HG02798 (cell line): Measurements from ENCODE around the gene CHST13.
"Not testable (repeated sequence)": the region's sequence is repeated elsewhere in the genome, so short reads cannot be mapped to it uniquely, and the experiment has no call there.

ENCODE experiments used
- ATAC-seq: cut with Tn5 transposase; IDR thresholded peaks from one replicate; pipeline ENCODE4 v1.9.1; 2021; ENCODE audit warnings: mild to moderate bottlenecking; ENCODE audit not compliant: unreplicated experiment, poor library complexity

Gene CHST13

DNA sequence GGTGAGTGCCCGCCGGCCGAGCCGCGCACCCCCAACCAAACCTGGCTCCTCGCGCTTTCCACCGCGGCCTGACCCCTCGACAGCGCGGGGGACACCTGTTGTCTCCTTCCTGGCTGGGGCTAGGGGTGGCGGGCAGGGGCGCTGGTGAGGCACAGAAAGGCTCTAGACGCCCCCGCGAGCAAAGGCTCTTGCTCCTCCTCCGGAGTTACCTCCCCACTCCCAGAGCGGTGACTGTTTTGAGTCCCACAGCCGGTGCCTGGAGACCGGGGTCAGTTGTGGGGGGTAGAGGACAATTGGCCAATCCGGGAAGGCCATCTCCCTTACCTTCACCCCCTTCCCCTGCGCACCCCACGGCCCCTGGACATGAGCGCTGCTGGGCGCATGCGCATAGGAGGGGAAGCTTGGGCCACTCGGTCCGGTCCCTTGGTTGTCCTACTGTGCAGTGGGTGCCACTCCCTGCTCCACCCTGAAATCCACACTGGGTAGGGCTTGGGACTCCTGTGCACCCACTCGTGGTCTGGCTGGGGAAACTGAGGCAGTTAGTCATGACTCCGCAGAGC lies 554 bp downstream of the CHST13 start:
- no peak for ATAC-seq

- ATAC-seq = no peak
Observed at GRCh38 chr3:126525091-126525852, 1.3 kb downstream of the CHST13 start.

- ATAC-seq = no peak
Observed at GRCh38 chr3:126525853-126526667, 2.1 kb downstream of the CHST13 start.

GRCh38 chr3:126526668-126527005 lies 2.7 kb downstream of the CHST13 start:
- no peak for ATAC-seq

DNA sequence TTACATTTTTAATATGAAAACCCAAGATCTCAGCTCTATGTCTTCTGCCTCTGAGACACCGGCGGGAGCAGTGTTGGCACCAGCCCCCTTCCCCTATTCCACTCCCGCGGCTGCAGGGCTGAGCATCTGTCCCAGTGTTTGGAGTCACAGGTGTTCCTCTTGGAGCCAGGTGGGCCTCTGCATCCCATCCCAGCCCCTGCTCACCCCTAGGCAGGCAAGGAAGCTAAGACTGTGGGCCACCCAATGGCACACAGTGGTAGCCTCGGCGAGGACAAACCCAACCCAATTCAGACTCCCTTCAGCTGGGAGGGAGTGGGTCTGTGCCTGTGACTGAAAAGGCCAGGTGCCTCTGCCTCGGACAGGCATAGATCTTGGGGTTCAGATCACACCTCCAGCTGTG lies 3.1 kb downstream of the CHST13 start:
- no peak for ATAC-seq

DNA sequence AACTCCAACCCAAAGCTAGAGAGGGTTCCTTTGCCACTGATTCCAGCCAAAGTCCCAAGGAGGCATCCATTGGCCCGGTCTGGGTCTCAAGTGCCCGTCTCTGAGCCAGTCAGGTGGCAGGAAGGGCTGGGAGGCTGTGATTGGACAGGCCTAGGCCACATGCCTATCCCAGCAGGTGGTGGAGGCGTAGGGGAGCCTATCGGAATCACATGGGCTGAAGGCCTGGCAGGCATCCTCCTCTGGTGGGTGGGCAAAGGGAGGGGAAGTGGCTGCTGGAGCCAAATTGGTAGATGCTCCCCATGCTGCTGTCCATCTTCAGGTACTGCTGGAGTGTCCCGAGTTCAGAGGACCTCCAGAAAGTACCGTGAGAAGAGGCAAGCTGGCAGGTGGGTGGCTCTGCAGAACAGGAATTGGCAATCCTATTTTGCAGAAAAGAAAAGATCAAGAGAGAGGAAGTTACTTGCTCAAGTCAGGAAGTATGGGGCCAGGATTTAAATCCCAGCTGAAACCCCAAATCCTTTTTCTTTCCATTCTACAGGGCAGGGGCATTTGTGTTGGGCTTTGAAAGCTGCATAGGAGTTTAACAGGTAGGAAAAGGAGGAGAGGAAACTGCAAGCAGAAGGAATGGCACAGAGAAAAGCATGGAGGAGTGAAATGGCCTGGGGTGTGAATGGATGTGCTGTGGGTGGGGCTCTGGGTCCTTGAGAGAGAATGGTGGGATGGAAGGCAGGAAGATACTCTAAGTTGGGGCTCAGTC lies 3.7 kb downstream of the CHST13 start:
- ATAC-seq = no peak

GRCh38 chr3:126528419-126528799 lies 4.5 kb downstream of the CHST13 start:
- no peak for ATAC-seq

DNA sequence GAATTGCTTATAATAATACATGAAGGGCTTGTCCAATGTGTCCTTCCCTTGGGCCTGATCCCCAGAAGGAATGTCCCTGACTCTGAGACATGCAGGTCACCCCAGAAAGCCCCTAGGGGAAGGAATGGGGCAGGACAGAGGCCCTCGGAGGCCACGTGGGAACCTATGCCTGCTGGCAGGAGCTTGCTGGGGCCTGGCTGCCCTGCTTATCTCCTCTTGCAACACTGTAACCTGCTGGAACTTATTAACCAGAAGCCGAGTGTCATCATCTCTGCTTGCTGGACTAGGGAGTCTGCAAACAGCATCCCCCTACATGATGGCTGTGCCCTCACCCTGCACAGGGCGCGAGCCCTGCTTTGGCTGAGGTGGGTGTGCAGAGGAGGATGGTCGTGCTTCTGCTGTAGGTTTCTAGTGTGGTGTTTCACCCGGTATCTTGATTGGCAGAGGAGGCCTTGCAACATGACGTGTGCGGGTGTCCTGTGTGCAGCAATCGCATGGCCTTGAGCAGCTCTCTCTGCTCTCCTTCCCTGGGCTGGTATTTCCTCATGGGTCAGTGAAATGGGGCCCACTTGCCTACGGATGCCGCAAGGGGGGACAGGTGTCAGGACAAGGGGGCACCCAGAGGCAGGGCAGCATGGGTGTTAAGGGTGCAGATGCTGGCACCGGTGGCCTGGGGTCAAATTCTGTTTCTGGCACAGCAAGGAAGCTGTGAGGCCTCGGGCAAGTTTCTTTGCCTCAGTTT lies 5.0 kb downstream of the CHST13 start:
- no peak for ATAC-seq

GRCh38 chr3:126529585-126530170 lies 5.7 kb downstream of the CHST13 start:
- no peak for ATAC-seq

DNA sequence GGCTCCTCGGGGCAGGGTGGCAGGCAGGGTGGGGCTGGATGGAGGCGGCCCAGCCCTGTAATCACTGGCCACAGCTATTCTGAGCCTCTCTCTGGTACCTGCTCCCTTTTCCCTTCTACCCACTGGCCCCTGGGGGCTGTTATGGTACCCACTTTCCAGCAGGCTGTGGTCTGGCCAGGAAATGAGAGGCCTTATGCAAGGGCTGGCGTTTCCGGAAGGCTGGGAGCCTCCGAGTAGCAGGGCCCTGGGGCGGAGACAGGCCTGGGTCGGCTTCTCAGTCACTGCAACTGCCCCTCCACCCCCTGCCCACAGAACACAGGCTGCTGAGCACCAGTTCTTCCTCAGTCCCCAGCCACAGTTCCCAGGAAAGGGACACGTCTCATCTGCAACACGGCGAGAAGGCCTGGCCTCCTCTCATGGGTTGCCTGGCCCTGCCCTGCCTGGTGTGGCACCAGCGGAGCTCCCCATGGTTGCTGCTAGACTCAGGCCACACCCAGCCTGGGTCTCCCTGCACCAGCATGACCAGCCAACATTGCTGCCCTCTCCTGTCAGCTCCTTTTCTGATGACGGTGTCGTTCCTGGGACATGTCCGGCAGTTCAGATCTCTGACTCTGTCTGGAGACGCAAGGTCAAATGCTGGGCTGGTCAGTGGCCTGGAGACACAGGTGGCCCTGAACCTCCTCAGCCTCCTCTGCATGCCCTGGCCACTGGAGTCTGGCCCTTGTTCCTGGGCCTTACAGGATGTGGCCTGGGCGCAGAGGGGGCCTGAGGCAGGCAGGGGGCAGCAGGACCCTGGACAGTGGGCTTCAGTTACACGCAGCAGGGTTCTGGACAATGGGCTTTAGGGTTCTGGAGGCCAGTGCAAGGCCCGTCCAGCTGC lies 6.5 kb downstream of the CHST13 start:
- ATAC-seq = no peak

GRCh38 chr3:126531051-126531330 lies 7.0 kb downstream of the CHST13 start:
- no peak for ATAC-seq

- ATAC-seq = no peak
Observed at GRCh38 chr3:126533506-126533905, 9.6 kb downstream of the CHST13 start.

GRCh38 chr3:126534716-126535115 lies 10.8 kb downstream of the CHST13 start:
- ATAC-seq = not testable (repeated sequence)

- ATAC-seq = no peak
Observed at GRCh38 chr3:126535636-126536035, 11.7 kb downstream of the CHST13 start.

DNA sequence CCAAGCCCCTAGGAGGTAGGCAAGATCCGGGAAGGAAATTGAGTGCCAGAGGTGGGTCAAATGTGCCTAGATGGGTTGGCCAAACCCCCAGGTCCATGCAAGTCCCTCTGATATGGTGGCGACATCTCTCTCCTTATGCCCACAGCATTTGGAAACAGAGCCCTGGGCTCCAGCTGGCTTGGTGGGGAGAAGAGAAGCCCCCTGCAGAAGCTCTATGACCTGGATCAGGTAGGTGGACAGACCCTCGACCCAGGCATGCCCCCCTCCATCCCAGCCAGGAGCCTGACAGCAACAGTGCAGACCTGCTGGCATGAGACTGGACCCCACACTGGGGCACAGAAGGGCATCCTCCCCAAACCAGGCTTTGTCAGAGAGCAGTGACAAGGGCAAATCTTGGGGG lies 12.2 kb downstream of the CHST13 start:
- ATAC-seq = no peak

DNA sequence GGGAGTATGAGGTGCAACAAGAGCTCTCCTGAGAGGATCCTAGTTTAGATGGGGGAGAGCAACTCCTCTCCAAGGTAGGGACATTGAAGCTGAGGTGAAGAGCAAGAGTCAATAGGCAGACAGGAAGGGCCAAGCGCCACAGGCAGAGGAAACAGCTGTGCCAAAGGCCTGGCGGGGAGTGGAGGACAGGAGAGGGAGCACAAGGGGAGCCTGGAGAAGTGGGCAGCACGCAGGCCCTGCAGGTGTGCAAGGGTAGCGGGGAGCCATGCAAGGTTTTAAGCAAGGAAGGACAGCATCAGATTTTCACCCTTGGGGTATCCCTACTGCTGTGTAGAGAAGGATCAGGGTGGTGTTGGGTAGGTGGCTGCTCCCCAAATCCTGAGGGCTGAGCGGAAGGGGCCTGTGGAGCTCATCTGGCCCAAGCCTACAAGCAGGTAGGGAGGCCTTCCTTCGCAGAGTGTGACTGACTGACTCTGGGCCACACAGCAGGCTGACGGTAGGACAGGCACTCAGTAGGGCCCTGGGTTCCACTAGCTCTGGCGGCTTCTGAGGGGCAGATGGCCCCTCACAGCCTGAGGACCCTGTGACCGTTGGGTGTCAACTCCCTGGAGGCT lies 13.3 kb downstream of the CHST13 start:
- no peak for ATAC-seq

GRCh38 chr3:126537730-126538281 lies 13.9 kb downstream of the CHST13 start:
- no peak for ATAC-seq

DNA sequence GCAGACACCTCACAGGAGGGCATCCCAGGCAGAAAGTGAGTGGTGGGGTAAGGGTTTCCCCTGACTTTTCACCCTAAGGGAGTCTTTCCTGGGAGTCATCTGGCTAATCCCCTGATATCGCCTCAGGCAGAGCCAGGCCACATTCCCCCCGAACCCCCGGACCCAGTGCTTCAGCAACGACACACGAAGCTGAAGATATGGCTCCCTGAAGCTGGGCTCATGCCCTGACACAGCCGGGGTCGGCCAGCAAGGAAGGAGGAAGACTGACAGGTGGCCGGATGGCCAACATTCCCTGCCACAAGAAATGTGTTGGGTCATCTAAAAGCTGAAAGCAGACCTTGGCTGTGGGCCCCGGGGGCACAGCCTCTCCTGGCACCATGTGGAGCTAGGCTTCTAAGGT lies 14.4 kb downstream of the CHST13 start:
- no peak for ATAC-seq
